GM23338 (cell line): ENCODE data around the gene SYT17. TPM values are rescaled to one million over a fixed set of nuclear protein-coding genes. Genes with fewer than 3 reads are reported as not detected.

Source experiments
- ATAC-seq: fragments of 200-7000 bp; cut with Tn5 transposase; 3 replicates; pipeline ENCODE4 v1.9.1; 2020
- DNase-seq: peaks from one replicate; pipeline ENCODE4 v3.0.0-alpha.2; 2015; ENCODE audit warnings: low spot score
- H2AFZ ChIP-seq: fragments of 200-600 bp; sonication (generic); 2 replicates; pipeline ENCODE4 v1.8.0; 2016; ENCODE audit warnings: antibody characterized with exemption, mild to moderate bottlenecking, moderate library complexity
- H3F3A ChIP-seq: fragments of 200-600 bp; sonication (generic); replicated peaks from 2 replicates; pipeline ENCODE4 v1.8.0; 2017; ENCODE audit warnings: antibody characterized with exemption, mixed run types, low read depth
- H3K27ac ChIP-seq: fragments of 200-600 bp; sonication (generic); 2 replicates; pipeline ENCODE4 v1.6.1; 2016; ENCODE audit warnings: low read depth
- H3K27me3 ChIP-seq: fragments of 200-600 bp; sonication (generic); 2 replicates; pipeline ENCODE4 v1.8.0; 2016; ENCODE audit warnings: mild to moderate bottlenecking, mixed run types, moderate library complexity; ENCODE audit not compliant: insufficient read depth
- H3K36me3 ChIP-seq: fragments of 200-600 bp; sonication (generic); 2 replicates; pipeline ENCODE4 v1.8.0; 2016; ENCODE audit warnings: mild to moderate bottlenecking; ENCODE audit not compliant: insufficient read depth
- H3K4me1 ChIP-seq: fragments of 200-600 bp; sonication (generic); 2 replicates; pipeline ENCODE4 v1.8.0; 2016; ENCODE audit warnings: mild to moderate bottlenecking, moderate library complexity; ENCODE audit not compliant: insufficient read depth
- H3K4me2 ChIP-seq: fragments of 200-600 bp; sonication (generic); 2 replicates; pipeline ENCODE4 v1.7.1; 2017; ENCODE audit warnings: mixed run types
- H3K4me3 ChIP-seq: fragments of 200-600 bp; sonication (generic); 2 replicates; pipeline ENCODE4 v1.6.1; 2016; ENCODE audit warnings: mixed run types
- H3K79me2 ChIP-seq: fragments of 200-600 bp; sonication (generic); replicated peaks from 2 replicates; pipeline ENCODE4 v1.8.0; 2017; ENCODE audit warnings: mild to moderate bottlenecking; ENCODE audit not compliant: insufficient read depth
- H3K9me2 ChIP-seq: fragments of 200-600 bp; sonication (generic); 2 replicates; pipeline ENCODE4 v1.8.0; 2017; ENCODE audit not compliant: insufficient read depth
- H4K20me1 ChIP-seq: fragments of 200-600 bp; sonication (generic); replicated peaks from 2 replicates; pipeline ENCODE4 v1.8.0; 2017; ENCODE audit warnings: mild to moderate bottlenecking; ENCODE audit not compliant: insufficient read depth
- H3K27ac Mint-ChIP-seq: 2 replicates; pipeline ENCODE4 v1.8.0; 2020; ENCODE audit warnings: inconsistent platforms, mild to moderate bottlenecking, moderate library complexity, mixed read lengths
- H3K27me3 Mint-ChIP-seq: 3 replicates; pipeline ENCODE4 v1.8.0; 2022; ENCODE audit warnings: low read depth, mild to moderate bottlenecking, moderate library complexity, mixed read lengths, inconsistent platforms; ENCODE audit not compliant: insufficient read depth, poor library complexity
- H3K36me3 Mint-ChIP-seq: 3 replicates; pipeline ENCODE4 v1.8.0; 2021; ENCODE audit warnings: low read depth, mild to moderate bottlenecking, inconsistent platforms, moderate library complexity, mixed read lengths
- H3K4me1 Mint-ChIP-seq: 3 replicates; pipeline ENCODE4 v1.8.0; 2020; ENCODE audit warnings: mild to moderate bottlenecking, inconsistent platforms, mixed read lengths
- H3K4me3 Mint-ChIP-seq: 3 replicates; pipeline ENCODE4 v1.8.0; 2021; ENCODE audit warnings: moderate library complexity, mild to moderate bottlenecking, inconsistent platforms, mixed read lengths
- H3K9me3 Mint-ChIP-seq: 3 replicates; pipeline ENCODE4 v1.8.0; 2020; ENCODE audit warnings: moderate library complexity, mild to moderate bottlenecking, inconsistent platforms, mixed read lengths
- CREB1 ChIP-seq: fragments of 250-450 bp; sonication (Bioruptor Pico); IDR thresholded peaks from 2 replicates; pipeline ENCODE4 v1.5.0; 2020; ENCODE audit warnings: low read depth, mild to moderate bottlenecking, moderate library complexity
- CTCF ChIP-seq, 2 experiments: fragments of 200-600 bp in 1 of 2; sonication (generic) in 1 of 2; conservative IDR thresholded peaks; 2 replicates each; pipeline versions ENCODE4 v1.5.1 to v1.6.1; 2016 to 2017; ENCODE audit warnings: antibody characterized with exemption in 2 of 2, low read depth in 2 of 2, mild to moderate bottlenecking in 2 of 2, moderate library complexity in 1 of 2
- ETS1 ChIP-seq: IDR thresholded peaks from 2 replicates; pipeline ENCODE4 v1.6.1; 2016; ENCODE audit warnings: antibody characterized with exemption
- EZH2 ChIP-seq: fragments of 200-600 bp; sonication (generic); IDR thresholded peaks from one replicate; pipeline ENCODE4 v1.8.0; 2017; ENCODE audit warnings: antibody characterized with exemption, mild to moderate bottlenecking, low read depth; ENCODE audit not compliant: unreplicated experiment
- EZH2phosphoT487 ChIP-seq: fragments of 200-600 bp; sonication (generic); IDR thresholded peaks from one replicate; pipeline ENCODE4 v1.8.1; 2018; ENCODE audit warnings: antibody characterized with exemption; ENCODE audit not compliant: unreplicated experiment
- JUNB ChIP-seq: IDR thresholded peaks from one replicate; pipeline ENCODE4 v1.6.1; 2016; ENCODE audit warnings: antibody characterized with exemption; ENCODE audit not compliant: unreplicated experiment
- NANOG ChIP-seq: IDR thresholded peaks from 2 replicates; pipeline ENCODE4 v1.6.1; 2016; ENCODE audit warnings: antibody characterized with exemption, borderline replicate concordance
- POLR2AphosphoS5 ChIP-seq: IDR thresholded peaks from 2 replicates; pipeline ENCODE4 v1.6.1; 2016; ENCODE audit warnings: antibody characterized with exemption, low read depth
- REST ChIP-seq: IDR thresholded peaks from one replicate; pipeline ENCODE4 v1.6.1; 2018; ENCODE audit warnings: antibody characterized with exemption; ENCODE audit not compliant: unreplicated experiment
- STAT1 ChIP-seq: IDR thresholded peaks from one replicate; pipeline ENCODE4 v1.6.1; 2016; ENCODE audit warnings: antibody characterized with exemption; ENCODE audit not compliant: unreplicated experiment
- ZNF114 ChIP-seq: fragments of 250-450 bp; sonication (Bioruptor Pico); IDR thresholded peaks from 2 replicates; pipeline ENCODE4 v1.5.0; 2020; ENCODE audit warnings: mild to moderate bottlenecking, moderate library complexity
- ZNF331 ChIP-seq: fragments of 250-450 bp; sonication (Bioruptor Pico); IDR thresholded peaks from 2 replicates; pipeline ENCODE4 v1.5.0; 2020; ENCODE audit warnings: low read depth, mild to moderate bottlenecking, moderate library complexity
- ZNF462 ChIP-seq: fragments of 250-450 bp; sonication (Bioruptor Pico); IDR thresholded peaks from 2 replicates; pipeline ENCODE4 v1.5.0; 2020; ENCODE audit warnings: mild to moderate bottlenecking, moderate library complexity
- polyA plus RNA-seq: library from polyadenylated mRNA; unstranded; fragments of >200 nt; fragmentation: Nextera tagmentation; extraction: Ambion mirVana; gene quantifications from 2 replicates; pipeline ENCODE4 v1.2.1, GENCODE V29; 2016
- total RNA-seq: library from RNA; depleted of rRNA; stranded (reverse); fragments of >200 nt; shearing (Covaris generic); gene quantifications from 2 replicates; pipeline ENCODE4 v1.2.3, GENCODE V29; 2014

Gene SYT17
- total and polyA plus RNA-seq, 2 experiments from 2014 or later: 5.3 to 9.5 TPM

GRCh38 chr16:19163215-19163614, 4.8 kb upstream of the SYT17 start:
- no peaks in the 10 kb centered on the region for H3K36me3 ChIP-seq
- H3K9me3 Mint-ChIP-seq: peaks cover 4% of the 10 kb centered on the region; the same call in 2 of the 3 replicates
- DNase-seq (no peak), ATAC-seq (no peak)
- H3K9me2 ChIP-seq: no peaks in the 10 kb centered on the region
- no peaks in the 10 kb centered on the region for H3K27me3 ChIP-seq
- H2AFZ ChIP-seq: no peak overlapping the region
- TF ChIP-seq EZH2phosphoT487 (no peak), CTCF (conservative IDR thresholded peaks at IDR 0.05; ENCODE audit: low read depth in 2 of 2) (no peak), REST (no peak), ZNF462 (CRISPR knock-in tag) (no peak), EZH2 (no peak), JUNB (no peak), ETS1 (no peak), CREB1 (CRISPR knock-in tag) (no peak), ZNF331 (CRISPR knock-in tag) (no peak), POLR2AphosphoS5 (no peak), STAT1 (no peak), NANOG (no peak), ZNF114 (no peak)
- H3K4me3 Mint-ChIP-seq: no peak overlapping the region
- no peaks in the 10 kb centered on the region for H3K4me1 ChIP-seq
- H3K27ac Mint-ChIP-seq: no peak overlapping the region
- H3K4me1 Mint-ChIP-seq: no peaks in the 10 kb centered on the region
- no peaks in the 10 kb centered on the region for H3K79me2 ChIP-seq
- H3K27ac ChIP-seq: no peak overlapping the region
- H3K27me3 Mint-ChIP-seq: peaks cover 10% of the 10 kb centered on the region
- no peak overlapping the region for H3K4me2 ChIP-seq
- H3K36me3 Mint-ChIP-seq: no peaks in the 10 kb centered on the region
- no peaks in the 10 kb centered on the region for H3F3A ChIP-seq
- H4K20me1 ChIP-seq: no peaks in the 10 kb centered on the region
- no peak overlapping the region for H3K4me3 ChIP-seq
